ENCODE measurements around the gene ACBD6. TPM values are rescaled to one million over a fixed set of nuclear protein-coding genes. Genes with fewer than 3 reads are reported as not detected.
"Not testable (repeated sequence)": the region's sequence is repeated elsewhere in the genome, so short reads cannot be mapped to it uniquely, and the experiment has no call there.

Gene ACBD6
- total RNA-seq, 1 donor from 2014 or later: 33.2 TPM

DNA sequence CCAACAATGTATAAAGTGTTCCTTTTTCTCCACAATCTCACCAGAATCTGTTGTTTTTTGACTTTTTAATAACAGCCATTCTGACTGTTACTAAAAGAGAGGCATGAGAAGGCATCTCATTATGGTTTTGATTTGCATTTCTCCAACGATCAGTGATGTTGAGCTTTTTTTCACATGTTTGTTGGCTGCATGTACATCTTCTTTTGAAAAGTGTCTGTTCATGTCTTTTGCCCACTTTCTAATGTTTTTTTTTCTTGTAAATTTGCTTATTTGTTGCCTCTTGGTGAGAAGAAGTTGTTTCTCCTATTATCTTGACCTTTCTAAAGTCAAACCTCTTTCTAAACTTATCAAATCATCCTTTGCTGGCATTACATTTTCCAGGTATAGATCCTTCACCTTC, 80.8 kb downstream of the ACBD6 start:
- DNase-seq (ENCODE audit: low spot score): no peak

DNA sequence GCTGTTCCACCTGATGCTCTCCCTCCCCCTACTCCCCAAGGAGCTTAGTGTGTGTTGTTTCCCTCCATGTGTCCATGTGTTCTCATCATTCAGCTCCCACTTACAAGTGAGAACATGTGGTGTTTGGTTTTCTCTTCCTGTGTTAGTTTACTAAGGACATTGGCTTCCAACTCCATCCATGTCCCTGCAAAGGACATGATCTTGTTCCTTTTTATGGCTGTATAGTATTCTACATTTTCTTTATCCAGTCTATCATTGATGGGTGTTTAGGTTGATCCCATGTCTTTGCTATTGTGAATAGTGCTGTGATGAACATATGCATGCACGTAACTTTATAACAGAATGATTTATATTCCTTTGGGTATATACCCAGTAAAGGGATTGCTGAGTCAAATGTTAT, 81.2 kb downstream of the ACBD6 start:
- DNase-seq (ENCODE audit: low spot score): not testable (repeated sequence)

DNA sequence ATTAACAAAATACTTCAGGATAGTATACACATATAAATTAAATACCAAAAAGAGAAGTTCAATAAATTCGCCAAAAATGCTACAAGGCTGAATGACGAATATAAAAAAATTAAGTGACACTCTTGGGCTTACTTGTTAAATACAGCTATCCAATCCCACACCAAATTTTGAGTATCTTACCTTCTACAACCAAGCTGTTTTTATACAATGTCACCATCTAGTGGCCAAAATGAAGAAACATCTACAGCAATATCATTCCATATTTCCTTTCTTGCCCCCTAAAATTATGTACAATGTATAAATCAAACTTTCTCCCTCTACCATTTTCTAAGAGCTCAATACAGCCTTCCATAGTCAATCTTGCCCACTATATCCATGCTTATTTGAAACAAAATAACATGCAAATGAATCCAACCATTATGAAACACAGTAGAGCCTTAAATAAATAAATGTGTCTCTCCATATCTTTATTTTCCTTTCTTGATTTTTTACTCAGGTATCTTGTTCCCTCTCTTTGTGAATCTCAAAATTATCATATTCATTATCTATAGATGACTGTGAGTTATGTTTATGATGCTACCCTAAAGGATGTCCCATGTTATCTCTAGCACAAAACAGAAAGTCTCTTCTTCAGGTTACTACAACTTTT, 86.3 kb downstream of the ACBD6 start:
- DNase-seq (ENCODE audit: low spot score): no peak

DNA sequence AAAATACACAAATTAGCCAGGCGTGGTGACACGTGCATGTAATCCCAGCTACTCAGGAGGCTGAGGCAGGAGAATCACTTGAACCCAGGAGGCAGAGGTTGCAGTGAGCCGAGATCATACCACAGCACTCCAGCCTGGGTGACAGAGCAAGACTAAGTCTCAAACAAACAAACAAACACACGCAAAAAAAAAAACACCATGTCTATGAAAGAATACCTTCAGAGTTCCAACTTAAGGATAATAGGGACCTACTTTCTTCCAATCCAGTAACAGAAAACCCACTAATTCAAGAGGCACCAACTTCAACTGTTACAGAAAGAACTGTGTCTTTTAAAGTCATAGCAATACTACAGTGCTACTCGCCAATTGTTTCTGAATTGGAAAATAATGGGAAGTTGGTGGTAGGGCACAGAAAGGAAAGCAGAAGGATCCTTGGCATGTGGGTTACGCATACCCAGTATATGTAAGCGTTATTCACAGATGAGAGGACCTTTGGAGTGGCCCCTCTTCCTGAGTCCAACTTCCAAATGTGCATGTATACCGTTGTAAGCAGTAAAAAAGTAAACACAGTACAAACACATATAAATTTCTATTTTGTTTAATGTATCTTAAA, 87.0 kb downstream of the ACBD6 start:
- DNase-seq (ENCODE audit: low spot score): no peak

DNA sequence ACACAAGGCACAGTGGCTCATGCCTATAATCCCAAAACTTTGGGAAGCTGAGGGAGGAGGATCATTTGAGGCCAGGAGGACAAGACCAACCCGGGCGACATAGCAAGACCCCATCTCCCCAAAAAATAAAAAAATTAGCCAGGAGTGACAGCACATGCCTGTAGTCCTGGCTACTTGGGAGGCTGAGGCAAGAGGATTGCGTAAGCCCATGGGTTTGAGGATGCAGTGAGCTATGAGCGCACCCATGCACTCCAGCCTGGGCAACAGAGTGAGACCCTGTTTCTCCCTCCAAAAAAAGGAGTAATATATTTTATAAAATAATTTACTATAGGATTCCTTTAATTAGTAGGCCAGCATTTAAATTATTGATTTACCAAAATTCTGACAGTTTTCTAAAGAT, 89.8 kb downstream of the ACBD6 start:
- no peak for DNase-seq (ENCODE audit: low spot score)

DNA sequence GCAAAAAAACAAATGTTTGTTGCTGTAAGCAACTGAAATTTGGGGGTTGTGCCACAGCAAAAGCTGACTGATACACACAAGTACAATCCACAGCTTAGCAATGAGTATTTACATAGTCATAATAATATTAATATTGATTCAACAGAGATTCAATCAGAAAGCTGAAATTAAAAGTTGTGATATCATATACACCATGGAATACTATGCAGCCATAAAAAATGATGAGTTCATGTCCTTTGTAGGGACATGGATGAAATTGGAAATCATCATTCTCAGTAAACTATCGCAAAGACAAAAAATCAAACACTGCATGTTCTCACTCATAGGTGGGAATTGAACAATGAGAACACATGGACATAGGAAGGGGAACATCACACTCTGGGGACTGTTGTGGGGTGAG, 94.2 kb downstream of the ACBD6 start:
- not testable (repeated sequence) for DNase-seq (ENCODE audit: low spot score)

DNA sequence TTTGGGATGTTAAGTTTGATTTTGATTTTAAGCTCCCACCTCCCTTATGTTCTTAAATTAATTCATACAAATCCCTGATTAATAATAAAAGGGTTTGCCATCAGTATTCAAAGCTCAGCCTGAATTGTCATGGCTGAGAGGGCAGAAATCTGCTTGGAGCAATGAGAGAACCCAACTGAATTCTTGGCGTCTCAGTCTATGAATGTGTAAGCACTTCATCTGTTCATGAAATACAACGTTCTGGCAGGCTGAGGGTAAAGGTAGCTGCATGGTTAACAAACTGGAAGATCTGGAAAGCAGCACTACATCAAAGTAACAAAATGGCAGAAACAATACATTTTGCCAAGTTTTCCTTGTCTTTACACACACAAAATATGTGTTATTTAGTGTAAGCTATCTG, 95.3 kb downstream of the ACBD6 start:
- DNase-seq (ENCODE audit: low spot score): no peak

DNA sequence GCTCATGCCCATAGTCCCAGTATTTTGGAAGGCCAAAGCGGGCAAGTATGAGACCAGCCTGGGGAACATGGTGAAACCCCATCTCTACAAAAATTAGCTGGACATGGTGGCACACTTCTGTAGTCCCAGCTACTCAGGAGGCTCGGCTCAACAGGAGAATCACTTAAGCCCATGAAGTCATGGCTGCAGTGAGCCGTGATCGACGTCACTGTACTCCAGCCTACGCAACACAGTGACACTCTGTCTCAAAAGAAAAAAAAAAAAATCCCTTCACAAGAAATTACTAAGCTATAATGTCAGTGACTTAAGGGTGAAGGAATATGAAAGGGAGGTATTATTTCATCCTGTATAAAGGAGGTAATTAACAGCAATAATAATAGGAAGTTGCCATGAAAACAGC, 99.8 kb downstream of the ACBD6 start:
- DNase-seq (ENCODE audit: low spot score): no peak

DNA sequence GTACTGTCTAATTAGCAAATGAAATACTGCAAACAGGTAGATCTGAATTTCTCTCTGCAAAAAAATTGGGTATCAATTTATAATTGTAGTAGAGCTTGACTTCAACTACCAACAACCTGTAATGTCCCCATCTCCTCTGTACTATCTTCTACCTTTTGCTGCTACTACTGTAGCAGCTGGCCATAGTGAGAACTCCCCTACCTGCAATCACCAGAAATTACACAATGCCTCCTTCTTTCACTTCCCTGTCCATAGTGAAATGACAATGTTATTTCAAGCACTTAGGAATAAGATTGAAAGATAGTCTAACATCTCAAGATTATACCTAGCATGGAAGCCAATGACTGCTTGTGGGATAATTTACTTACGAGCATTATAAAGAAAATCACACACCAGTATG, 100.4 kb downstream of the ACBD6 start:
- no peak for DNase-seq (ENCODE audit: low spot score)

DNA sequence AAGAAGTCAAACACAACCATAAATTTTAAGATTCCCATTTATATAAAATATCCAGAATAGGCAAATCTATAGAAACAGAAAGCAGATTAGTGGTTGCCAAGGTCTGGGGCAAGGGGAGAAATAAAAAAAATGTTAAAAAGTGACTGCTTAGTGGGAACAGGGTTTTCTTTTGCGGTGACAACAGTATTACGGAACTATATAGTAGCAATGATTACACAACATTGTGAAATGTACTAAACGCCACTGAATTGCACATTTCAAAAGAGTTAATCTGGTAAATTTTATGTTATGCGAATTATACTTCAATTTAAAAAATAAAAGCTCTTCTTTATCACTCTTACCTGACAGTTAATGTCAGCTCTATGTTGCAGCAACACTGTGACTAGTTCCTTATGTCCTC, 105.2 kb downstream of the ACBD6 start:
- DNase-seq (ENCODE audit: low spot score): no peak

DNA sequence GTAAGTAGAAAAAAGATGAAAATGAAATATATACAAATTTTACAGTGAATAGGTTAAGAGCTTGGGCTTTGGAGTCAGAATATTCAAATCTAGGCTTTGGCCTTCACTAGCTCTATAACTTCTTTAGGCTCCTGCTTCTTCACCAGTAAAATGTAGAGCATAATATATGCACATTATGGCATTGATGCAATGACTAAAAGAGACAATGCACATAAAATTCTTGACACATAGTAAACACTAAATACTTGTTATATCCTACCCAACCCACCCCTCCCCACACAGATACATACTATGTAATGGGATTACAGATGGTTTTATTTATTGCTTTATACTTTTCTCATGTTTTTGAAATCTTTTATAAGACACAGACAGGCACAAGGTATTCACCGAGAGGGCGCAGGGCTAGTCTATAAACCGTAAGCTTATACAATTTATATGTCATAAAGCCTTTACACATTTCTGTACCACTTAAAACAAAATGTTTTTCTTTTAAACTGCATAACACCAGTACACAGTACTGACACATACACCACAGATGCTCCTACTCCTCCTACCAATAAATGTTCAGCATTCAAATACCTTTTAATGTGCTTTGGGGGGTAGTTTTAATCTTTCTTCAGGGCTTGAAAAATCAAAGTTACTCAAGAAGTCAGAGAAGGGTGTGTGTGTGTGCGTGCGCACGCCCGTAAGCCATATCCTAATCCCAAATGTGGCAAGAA, 109.8 kb downstream of the ACBD6 start:
- DNase-seq (ENCODE audit: low spot score): no peak

DNA sequence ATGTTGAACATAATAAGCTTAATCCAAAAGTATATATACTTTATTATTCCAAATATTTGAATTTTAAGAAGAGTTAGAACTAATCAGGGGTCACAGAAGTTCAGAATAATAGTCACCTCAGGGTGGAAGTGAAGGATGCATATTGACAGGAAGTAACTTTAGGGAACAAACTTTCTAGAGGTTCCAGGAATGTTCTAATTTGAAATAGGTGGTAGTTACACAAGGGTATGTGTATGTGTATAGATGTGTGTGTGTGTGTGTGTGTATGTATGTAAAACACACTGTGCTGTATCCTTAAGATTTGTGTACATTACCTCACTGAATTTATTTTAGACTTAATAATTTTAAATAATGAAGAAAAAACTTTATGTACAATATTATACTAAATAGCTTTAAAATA, 110.4 kb downstream of the ACBD6 start:
- DNase-seq (ENCODE audit: low spot score): no peak

DNA sequence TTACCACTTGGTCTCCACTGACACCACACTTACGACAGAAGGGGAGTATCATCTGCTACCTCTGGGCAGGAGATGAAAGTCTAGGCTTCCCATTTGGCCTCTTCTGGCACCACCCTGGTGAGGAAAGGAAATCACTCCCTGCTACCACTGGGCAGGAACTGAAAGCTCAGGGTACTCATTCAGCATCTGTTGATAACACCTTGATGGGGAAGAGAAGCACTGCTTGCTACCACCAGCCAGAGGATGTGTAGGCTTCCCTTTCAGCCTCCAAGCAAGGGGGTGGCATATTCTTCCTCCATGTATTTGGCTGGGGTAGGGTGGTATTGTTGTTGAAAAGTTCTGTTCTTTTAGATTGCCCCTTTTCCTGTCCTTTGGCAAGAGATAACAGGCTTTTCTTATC, 115.0 kb downstream of the ACBD6 start:
- DNase-seq (ENCODE audit: low spot score): no peak

DNA sequence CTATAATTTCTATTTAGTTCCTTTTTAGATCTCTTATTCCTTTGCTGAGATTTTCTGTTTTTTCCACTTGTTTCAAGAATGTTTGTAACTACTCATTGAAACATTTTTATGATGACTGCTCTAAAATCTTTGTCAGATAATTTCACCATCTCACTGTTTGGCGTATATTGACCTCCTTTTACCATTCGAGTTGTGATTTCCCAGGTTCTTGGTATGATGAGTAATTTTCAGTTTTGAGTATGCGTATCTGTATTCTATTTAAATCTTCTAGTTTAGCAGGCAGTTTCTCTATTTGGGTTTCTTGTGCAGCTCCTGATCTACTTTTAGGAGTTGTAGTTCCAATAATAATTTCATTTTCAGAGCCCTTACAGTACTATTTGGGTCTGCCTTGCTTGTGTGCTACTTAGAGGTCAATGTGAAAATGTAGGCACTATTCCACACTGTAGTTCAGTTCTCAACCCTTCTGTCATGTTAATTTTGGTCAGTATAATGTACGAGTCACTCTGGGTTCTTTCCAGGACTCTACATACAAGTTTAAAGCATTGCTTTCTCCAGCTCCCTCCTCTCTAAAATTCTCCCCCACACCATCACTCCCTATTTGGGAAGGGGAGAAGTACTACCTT, 115.5 kb downstream of the ACBD6 start:
- no peak for DNase-seq (ENCODE audit: low spot score)

DNA sequence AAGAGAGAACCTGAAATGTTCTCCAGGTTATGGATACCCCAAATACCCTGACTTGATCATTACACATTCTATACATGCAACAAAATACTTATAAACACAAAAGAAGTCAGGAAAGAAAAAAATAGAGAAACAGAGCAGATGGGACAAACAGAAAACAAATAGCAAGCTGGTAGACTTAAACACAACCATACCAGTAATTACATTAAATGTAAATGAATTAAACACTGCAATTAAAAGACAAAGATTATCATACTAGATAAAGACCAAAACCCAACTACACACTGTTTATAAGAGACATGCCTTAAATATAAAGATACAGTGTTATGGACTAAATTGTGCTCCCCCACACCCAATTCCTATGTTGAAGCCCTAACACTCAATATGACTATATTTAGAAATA, 117.2 kb downstream of the ACBD6 start:
- DNase-seq (ENCODE audit: low spot score): no peak

DNA sequence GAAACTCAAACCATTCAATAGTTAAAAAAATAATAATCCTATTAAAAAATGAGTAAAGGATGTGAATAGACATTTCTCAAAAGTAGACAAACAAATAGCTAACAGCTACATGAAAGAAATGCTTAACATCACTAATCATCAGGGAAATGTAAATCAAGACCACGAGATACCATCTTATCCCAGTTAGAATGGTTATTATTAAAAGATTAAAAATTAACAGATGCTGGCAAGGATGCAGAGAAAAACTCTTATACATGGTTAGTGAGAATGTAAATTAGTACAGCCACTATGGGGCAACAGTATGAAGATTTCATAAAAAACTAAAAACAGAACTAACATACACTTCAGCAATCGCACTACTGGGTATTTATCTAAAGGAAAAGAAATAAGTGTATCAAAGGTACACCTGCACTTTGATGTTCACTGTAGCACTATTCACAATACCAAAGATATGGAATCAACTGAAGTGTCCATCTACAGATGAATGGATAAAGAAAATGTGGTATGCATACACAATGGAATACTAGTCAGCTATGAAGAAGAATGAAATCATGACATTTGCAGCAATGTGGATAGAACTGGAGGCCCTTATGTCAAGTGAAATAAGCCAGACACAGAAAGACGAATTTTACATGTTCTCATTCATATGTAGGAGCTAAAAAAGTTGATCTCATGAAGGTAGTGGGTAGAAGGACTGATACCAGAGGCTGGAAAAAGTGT, 117.9 kb downstream of the ACBD6 start:
- no peak for DNase-seq (ENCODE audit: low spot score)

DNA sequence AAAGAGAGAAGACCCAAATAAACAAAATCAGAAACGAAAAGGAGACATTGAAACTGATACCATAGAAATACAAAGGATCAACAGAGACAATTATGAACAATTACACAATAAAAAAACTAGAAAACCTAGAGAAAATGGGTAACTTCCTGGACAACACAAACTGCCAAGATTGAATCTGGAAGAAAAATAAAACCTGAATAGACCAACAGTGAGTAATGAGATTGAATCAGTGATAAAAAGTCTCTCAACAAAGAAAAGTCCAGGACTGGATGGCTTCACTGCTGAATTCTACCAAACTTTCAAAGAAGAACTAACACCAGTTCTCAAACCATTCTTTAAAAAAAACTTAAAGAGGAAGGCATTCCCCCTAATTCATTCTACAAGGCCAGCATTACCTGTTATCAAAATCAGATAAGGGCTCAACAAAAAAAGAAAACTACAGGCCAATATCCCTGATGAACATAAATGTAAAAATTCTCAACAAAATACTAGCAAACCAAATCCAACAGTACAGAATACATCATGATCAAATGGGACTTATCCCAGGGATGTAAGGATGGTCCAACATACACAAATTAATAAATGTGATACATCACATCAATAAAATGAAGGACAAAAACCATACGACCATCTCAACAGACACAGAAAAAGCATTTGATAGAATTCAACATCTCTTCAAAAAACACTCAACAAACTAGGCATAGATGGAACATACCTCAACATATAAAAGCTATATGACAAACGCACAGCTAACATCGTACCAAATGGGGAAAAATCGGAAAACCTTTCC, 119.9 kb downstream of the ACBD6 start:
- DNase-seq (ENCODE audit: low spot score): no peak

DNA sequence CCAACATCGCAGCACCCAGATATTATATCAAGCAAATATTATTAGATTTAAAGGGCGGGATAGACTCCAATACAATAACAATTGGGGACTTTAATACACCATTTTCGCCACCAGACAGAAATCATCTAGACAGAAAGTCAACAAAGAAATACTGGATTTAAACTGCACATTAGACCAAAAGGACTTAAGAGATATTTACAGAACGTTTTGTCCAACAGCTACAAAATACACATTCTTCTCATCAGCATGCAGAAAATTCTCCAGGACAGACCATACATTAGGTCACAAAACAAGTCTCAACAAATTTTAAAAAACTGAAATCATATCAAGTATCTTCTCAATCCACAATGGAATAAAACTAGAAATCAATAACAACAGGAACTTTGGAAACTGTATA, 121.2 kb downstream of the ACBD6 start:
- no peak for DNase-seq (ENCODE audit: low spot score)

DNA sequence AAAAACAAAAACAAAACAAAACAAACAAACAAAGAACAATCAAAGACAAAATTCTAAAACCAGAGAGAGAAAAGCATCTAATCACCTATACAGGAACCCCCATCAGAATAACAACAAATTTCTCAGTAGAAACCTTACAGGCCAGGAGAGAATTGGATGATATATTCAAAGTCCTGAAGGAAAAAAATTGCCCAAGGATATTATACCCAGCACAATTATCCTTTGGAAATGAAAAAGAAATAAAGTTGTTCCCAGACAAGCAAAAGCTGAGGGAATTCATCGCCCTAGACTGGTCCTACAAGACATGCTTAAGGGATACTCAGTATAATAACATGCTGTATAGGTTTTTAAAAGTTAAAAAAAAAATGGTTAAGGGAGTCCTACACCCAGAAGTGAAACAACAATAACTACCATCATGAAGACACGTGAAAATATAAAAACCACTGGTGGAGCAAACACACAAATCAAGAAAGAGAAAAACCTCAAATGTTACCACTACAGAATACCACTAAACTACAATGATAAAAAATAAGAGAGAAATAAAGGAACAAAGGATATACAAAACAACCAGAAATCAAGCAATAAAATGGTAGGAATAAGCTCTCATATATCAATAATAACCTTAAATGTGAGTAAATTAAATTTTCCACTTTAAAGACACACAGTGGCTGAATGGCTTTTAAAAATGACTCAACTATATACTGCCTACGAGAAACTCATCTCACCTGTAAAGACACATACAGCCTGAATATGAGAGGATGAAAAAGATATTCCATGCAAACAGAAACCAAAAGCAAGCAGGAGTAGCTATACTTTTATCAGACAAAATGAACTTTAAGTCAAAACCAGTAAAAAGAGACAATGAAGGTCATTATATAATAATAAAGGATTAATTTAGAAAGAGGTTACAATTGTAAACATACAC, 121.9 kb downstream of the ACBD6 start:
- no peak for DNase-seq (ENCODE audit: low spot score)

DNA sequence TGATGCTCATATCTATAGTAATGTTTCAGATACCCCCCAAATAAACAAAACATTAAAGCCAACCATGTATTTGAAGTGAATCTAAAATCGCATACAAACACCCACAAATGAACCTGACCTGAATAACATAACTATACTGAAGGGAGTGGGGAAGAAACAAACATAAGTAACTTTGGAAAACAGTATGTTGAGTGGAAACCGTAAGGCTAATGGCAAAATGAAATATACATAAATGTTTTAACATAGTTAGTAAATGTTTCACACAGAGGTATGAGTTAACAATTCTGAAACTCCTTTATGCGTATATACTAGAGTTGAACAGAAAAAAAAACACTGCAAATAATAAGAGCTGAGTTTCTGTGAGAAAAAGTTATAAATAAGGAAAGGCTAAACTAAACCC, 125.6 kb downstream of the ACBD6 start:
- no peak for DNase-seq (ENCODE audit: low spot score)

Data from mesenteric fat pad (tissue), 1 donor.